ENCODE measurements around the gene KLF11.

Gene KLF11

GRCh38 chr2:10043256-10043905, at the start of gene KLF11:
Gene KLF11, plus strand, starts transcription at chr2:10043550. Its CDS starts 167 bp downstream, at chr2:10043717.
- no peaks in the 10 kb centered on the region for H3K9me3 ChIP-seq (ENCODE audit: control insufficient read depth, low read length)
- H2AFZ ChIP-seq = peak within 1 kb of the TSS; percentile 85
- peak within 1 kb of the TSS; percentile 99 for H3K27ac ChIP-seq
- no peaks in the 10 kb centered on the region for H3K36me3 ChIP-seq (ENCODE audit: control insufficient read depth, insufficient read depth, low read length)
- peaks cover 15% of the 10 kb centered on the region for H3K79me2 ChIP-seq
- H3K27me3 ChIP-seq (ENCODE audit: control insufficient read depth, insufficient read depth, low read length) = no peaks in the 10 kb centered on the region
- TF ChIP-seq, protein P1, sequence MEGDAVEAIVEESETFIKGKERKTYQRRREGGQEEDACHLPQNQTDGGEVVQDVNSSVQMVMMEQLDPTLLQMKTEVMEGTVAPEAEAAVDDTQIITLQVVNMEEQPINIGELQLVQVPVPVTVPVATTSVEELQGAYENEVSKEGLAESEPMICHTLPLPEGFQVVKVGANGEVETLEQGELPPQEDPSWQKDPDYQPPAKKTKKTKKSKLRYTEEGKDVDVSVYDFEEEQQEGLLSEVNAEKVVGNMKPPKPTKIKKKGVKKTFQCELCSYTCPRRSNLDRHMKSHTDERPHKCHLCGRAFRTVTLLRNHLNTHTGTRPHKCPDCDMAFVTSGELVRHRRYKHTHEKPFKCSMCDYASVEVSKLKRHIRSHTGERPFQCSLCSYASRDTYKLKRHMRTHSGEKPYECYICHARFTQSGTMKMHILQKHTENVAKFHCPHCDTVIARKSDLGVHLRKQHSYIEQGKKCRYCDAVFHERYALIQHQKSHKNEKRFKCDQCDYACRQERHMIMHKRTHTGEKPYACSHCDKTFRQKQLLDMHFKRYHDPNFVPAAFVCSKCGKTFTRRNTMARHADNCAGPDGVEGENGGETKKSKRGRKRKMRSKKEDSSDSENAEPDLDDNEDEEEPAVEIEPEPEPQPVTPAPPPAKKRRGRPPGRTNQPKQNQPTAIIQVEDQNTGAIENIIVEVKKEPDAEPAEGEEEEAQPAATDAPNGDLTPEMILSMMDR (IDR thresholded peaks at IDR 0.05) = no peak
- peak within 1 kb of the TSS; percentile 72 for H3K4me3 ChIP-seq (ENCODE audit: low read depth, low read length)
- H3K4me2 ChIP-seq (ENCODE audit: low read length) = peak within 1 kb of the TSS; percentile 95
- peaks cover 48% of the 10 kb centered on the region for H3K4me1 ChIP-seq
- peak within 1 kb of the TSS; percentile 94 for H3K9ac ChIP-seq

DNA sequence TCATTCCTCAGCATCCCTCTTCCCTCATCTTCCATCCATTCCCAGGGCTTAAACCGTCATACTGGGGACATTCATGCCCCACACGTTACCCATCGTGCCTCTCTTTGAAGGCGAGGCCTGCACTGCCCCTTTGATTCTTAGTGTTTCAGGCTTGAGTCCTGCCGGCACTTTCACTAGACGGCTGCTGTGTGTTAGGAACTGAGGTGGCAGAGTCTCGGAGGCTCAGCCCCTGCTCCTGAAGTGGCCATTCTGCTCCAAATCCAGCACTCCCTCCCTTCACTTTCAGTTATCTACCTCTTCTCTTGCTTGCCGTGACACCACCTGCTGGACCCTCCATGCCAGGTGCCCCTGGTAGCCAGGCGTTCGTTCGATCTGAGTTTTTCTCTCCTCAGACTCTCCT, 48.9 kb upstream of the KLF11 start:
- H2AFZ ChIP-seq = no peak overlapping the region
- TF ChIP-seq, protein P1 (IDR thresholded peaks at IDR 0.05) = no peak

GRCh38 chr2:9995059-9995458, 48.3 kb upstream of the KLF11 start:
- no peaks in the 10 kb centered on the region for H3K36me3 ChIP-seq (ENCODE audit: control insufficient read depth, insufficient read depth, low read length)
- H3K79me2 ChIP-seq = peaks cover 4% of the 10 kb centered on the region
- no peak overlapping the region for H3K9ac ChIP-seq
- H3K9me3 ChIP-seq (ENCODE audit: control insufficient read depth, low read length) = no peaks in the 10 kb centered on the region
- H3K4me1 ChIP-seq = peaks cover 11% of the 10 kb centered on the region
- H3K27ac ChIP-seq = no peak overlapping the region
- no peak overlapping the region for H2AFZ ChIP-seq
- TF ChIP-seq, protein P1 (IDR thresholded peaks at IDR 0.05) = no peak
- no peak overlapping the region for H3K4me3 ChIP-seq (ENCODE audit: low read depth, low read length)
- no peaks in the 10 kb centered on the region for H3K27me3 ChIP-seq (ENCODE audit: control insufficient read depth, insufficient read depth, low read length)
- H3K4me2 ChIP-seq (ENCODE audit: low read length) = no peak overlapping the region

More for the DNA sequence above, 48.9 kb upstream of the KLF11 start:
- no peak overlapping the region for H3K4me3 ChIP-seq (ENCODE audit: low read depth, low read length)
- H3K9ac ChIP-seq = no peak overlapping the region
- H3K4me2 ChIP-seq (ENCODE audit: low read length) = no peak overlapping the region
- H3K4me1 ChIP-seq = peaks cover 11% of the 10 kb centered on the region
- no peaks in the 10 kb centered on the region for H3K9me3 ChIP-seq (ENCODE audit: control insufficient read depth, low read length)
- no peaks in the 10 kb centered on the region for H3K36me3 ChIP-seq (ENCODE audit: control insufficient read depth, insufficient read depth, low read length)
- no peaks in the 10 kb centered on the region for H3K27me3 ChIP-seq (ENCODE audit: control insufficient read depth, insufficient read depth, low read length)
- no peak overlapping the region for H3K27ac ChIP-seq
- H3K79me2 ChIP-seq = peaks cover 7% of the 10 kb centered on the region

GRCh38 chr2:9996321-9996720, 47.0 kb upstream of the KLF11 start:
- Histone ChIP-seq H3K27ac (no peak overlapping the region), H3K9ac (no peak overlapping the region), H3K27me3 (ENCODE audit: control insufficient read depth, insufficient read depth, low read length) (no peaks in the 10 kb centered on the region), H3K4me3 (ENCODE audit: low read depth, low read length) (no peak overlapping the region), H2AFZ (no peak overlapping the region), H3K79me2 (peaks cover 4% of the 10 kb centered on the region), H3K4me2 (ENCODE audit: low read length) (no peak overlapping the region), H3K4me1 (peaks cover 7% of the 10 kb centered on the region), H3K9me3 (ENCODE audit: control insufficient read depth, low read length) (no peaks in the 10 kb centered on the region), H3K36me3 (ENCODE audit: control insufficient read depth, insufficient read depth, low read length) (no peaks in the 10 kb centered on the region)
- TF ChIP-seq, protein P1 (IDR thresholded peaks at IDR 0.05) = no peak

DNA sequence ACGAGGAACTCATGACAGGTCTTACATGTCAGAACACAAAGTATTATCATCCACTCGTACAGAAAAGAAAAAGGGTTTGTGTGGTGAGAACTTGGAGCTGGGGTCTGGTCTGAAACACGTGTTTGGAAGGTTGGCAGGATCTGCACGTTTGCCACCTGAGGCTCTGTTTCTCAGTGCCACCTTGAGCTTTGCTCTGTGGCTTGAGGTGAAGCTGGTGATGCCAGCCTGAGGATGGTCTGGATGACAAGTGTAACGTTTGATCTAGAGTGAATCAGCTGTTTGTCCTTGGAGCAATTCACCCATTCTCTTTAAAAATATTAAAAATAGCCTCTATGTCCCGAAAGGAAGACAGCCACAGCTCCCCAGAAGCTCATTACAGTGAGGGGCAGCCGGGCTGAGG, 45.4 kb upstream of the KLF11 start:
- Histone ChIP-seq H3K27me3 (ENCODE audit: control insufficient read depth, insufficient read depth, low read length) (no peaks in the 10 kb centered on the region), H3K9me3 (ENCODE audit: control insufficient read depth, low read length) (no peaks in the 10 kb centered on the region), H3K9ac (no peak overlapping the region), H2AFZ (no peak overlapping the region), H3K4me3 (ENCODE audit: low read depth, low read length) (no peak overlapping the region), H3K27ac (no peak overlapping the region), H3K79me2 (peaks cover 4% of the 10 kb centered on the region), H3K36me3 (ENCODE audit: control insufficient read depth, insufficient read depth, low read length) (no peaks in the 10 kb centered on the region), H3K4me2 (ENCODE audit: low read length) (no peak overlapping the region), H3K4me1 (peaks cover 7% of the 10 kb centered on the region)
- TF ChIP-seq, protein P1 (IDR thresholded peaks at IDR 0.05) = no peak
